H9 (cell line): ENCODE results near the gene C11orf91. TPM values are rescaled to one million over a fixed set of nuclear protein-coding genes. Genes with fewer than 3 reads are reported as not detected.

Source experiments
- DNase-seq: peaks from one replicate; pipeline ENCODE4 v3.0.0-alpha.2; 2017
- H2AFZ ChIP-seq: one replicate; pipeline ENCODE4 v1.6.1; 2013; ENCODE audit warnings: mild to moderate bottlenecking, low read length, control low read depth, moderate library complexity
- H2AK5ac ChIP-seq: 2 replicates; pipeline ENCODE4 v1.6.1; 2013; ENCODE audit warnings: low read length, control low read depth, mixed read lengths; ENCODE audit not compliant: insufficient read length
- H2BK120ac ChIP-seq: one replicate; pipeline ENCODE4 v1.6.1; 2013; ENCODE audit warnings: low read depth, mild to moderate bottlenecking, low read length, control low read depth, inconsistent platforms; ENCODE audit not compliant: poor library complexity, severe bottlenecking
- H2BK12ac ChIP-seq: 2 replicates; pipeline ENCODE4 v1.6.1; 2013; ENCODE audit warnings: low read length, control low read depth, mixed read lengths, low read depth; ENCODE audit not compliant: insufficient read length
- H2BK15ac ChIP-seq: 2 replicates; pipeline ENCODE4 v1.6.1; 2013; ENCODE audit warnings: low read depth, low read length, control low read depth
- H2BK20ac ChIP-seq: one replicate; pipeline ENCODE4 v1.6.1; 2013; ENCODE audit warnings: low read depth, mild to moderate bottlenecking, low read length, control low read depth, inconsistent platforms; ENCODE audit not compliant: poor library complexity, severe bottlenecking
- H2BK5ac ChIP-seq: 2 replicates; pipeline ENCODE4 v1.6.1; 2013; ENCODE audit warnings: low read length, control low read depth, mixed read lengths; ENCODE audit not compliant: insufficient read length
- H3K14ac ChIP-seq: 2 replicates; pipeline ENCODE4 v1.6.1; 2013; ENCODE audit warnings: low read length, control low read depth; ENCODE audit not compliant: insufficient read depth
- H3K18ac ChIP-seq: 2 replicates; pipeline ENCODE4 v1.6.1; 2013; ENCODE audit warnings: low read depth, mild to moderate bottlenecking, mixed read lengths, low read length, control low read depth; ENCODE audit not compliant: insufficient read length
- H3K23ac ChIP-seq: 2 replicates; pipeline ENCODE4 v1.6.1; 2013; ENCODE audit warnings: low read length, control low read depth, mixed read lengths, low read depth; ENCODE audit not compliant: insufficient read length
- H3K23me2 ChIP-seq: 2 replicates; pipeline ENCODE4 v1.6.1; 2013; ENCODE audit warnings: low read depth, mild to moderate bottlenecking, mixed read lengths, low read length, control low read depth; ENCODE audit not compliant: insufficient read length, poor library complexity, severe bottlenecking
- H3K27ac ChIP-seq: 2 replicates; pipeline ENCODE4 v1.5.1; 2013; ENCODE audit warnings: low read length, control low read depth, mixed read lengths, low read depth; ENCODE audit not compliant: insufficient read length
- H3K27me3 ChIP-seq: 2 replicates; pipeline ENCODE4 v1.6.1; 2013; ENCODE audit warnings: low read length, control low read depth, inconsistent platforms; ENCODE audit not compliant: insufficient read depth
- H3K4ac ChIP-seq: 2 replicates; pipeline ENCODE4 v1.6.1; 2013; ENCODE audit warnings: low read depth, mild to moderate bottlenecking, control low read depth, inconsistent platforms, low read length, moderate library complexity
- H3K4me1 ChIP-seq: 2 replicates; pipeline ENCODE4 v1.6.1; 2013; ENCODE audit warnings: low read length, control low read depth, inconsistent platforms; ENCODE audit not compliant: insufficient read depth
- H3K4me2 ChIP-seq: 2 replicates; pipeline ENCODE4 v1.6.1; 2013; ENCODE audit warnings: low read length, control low read depth, mixed read lengths; ENCODE audit not compliant: insufficient read length, insufficient read depth
- H3K56ac ChIP-seq: 2 replicates; pipeline ENCODE4 v1.6.1; 2013; ENCODE audit warnings: low read depth, mild to moderate bottlenecking, mixed read lengths, low read length, control low read depth; ENCODE audit not compliant: insufficient read length
- H3K79me1 ChIP-seq: 2 replicates; pipeline ENCODE4 v1.6.1; 2013; ENCODE audit warnings: low read depth, mild to moderate bottlenecking, moderate library complexity, low read length, control low read depth, inconsistent platforms; ENCODE audit not compliant: insufficient read depth, poor library complexity, severe bottlenecking
- H3K79me2 ChIP-seq: 2 replicates; pipeline ENCODE4 v1.6.1; 2013; ENCODE audit warnings: low read length, control low read depth, inconsistent platforms; ENCODE audit not compliant: insufficient read depth
- H3K9ac ChIP-seq: 2 replicates; pipeline ENCODE4 v1.6.1; 2013; ENCODE audit warnings: low read length, control low read depth, mixed read lengths; ENCODE audit not compliant: insufficient read length; ENCODE audit errors: extremely low read depth
- H3K9me3 ChIP-seq: one replicate; pipeline ENCODE4 v1.6.1; 2013; ENCODE audit warnings: low read depth, low read length, inconsistent platforms; ENCODE audit not compliant: control insufficient read depth
- H3T11ph ChIP-seq: one replicate; pipeline ENCODE4 v1.6.1; 2013; ENCODE audit warnings: mild to moderate bottlenecking, low read length, control low read depth, inconsistent platforms
- H4K20me1 ChIP-seq: one replicate; pipeline ENCODE4 v1.6.1; 2013; ENCODE audit not compliant: control insufficient read depth, insufficient read length, insufficient read depth
- H4K5ac ChIP-seq: 2 replicates; pipeline ENCODE4 v1.6.1; 2013; ENCODE audit warnings: low read depth, mild to moderate bottlenecking, mixed read lengths, low read length, control low read depth; ENCODE audit not compliant: insufficient read length
- H4K8ac ChIP-seq: replicated peaks from 2 replicates; pipeline ENCODE4 v1.6.1; 2013; ENCODE audit warnings: low read length, control low read depth, mixed read lengths, low read depth; ENCODE audit not compliant: insufficient read length
- H4K91ac ChIP-seq: 2 replicates; pipeline ENCODE4 v1.6.1; 2013; ENCODE audit warnings: low read depth, mild to moderate bottlenecking, moderate library complexity, mixed read lengths, low read length, control low read depth; ENCODE audit not compliant: insufficient read length
- H3K27ac Mint-ChIP-seq, 3 experiments: 2 replicates in 2 of 3; 3 replicates in 1 of 3; pipeline ENCODE4 v1.8.0; 2020 to 2021; ENCODE audit warnings: mixed read lengths in 3 of 3, mild to moderate bottlenecking in 1 of 3, moderate library complexity in 1 of 3
- H3K27me3 Mint-ChIP-seq: 2 replicates; pipeline ENCODE4 v1.8.0; 2021; ENCODE audit warnings: low read depth, mild to moderate bottlenecking, moderate library complexity, mixed read lengths
- H3K36me3 Mint-ChIP-seq, 3 experiments: 2 replicates in 2 of 3; 3 replicates in 1 of 3; pipeline ENCODE4 v1.8.0; 2020 to 2021; ENCODE audit warnings: low read depth in 3 of 3, mixed read lengths in 3 of 3; ENCODE audit not compliant: insufficient read depth in 1 of 3
- H3K4me1 Mint-ChIP-seq, 2 experiments: 2 replicates each; pipeline ENCODE4 v1.8.0; 2020; ENCODE audit warnings: mixed read lengths in 2 of 2
- H3K4me3 Mint-ChIP-seq, 2 experiments: 2 replicates in 1 of 2; 3 replicates in 1 of 2; pipeline ENCODE4 v1.8.0; 2020 to 2021; ENCODE audit warnings: mild to moderate bottlenecking in 2 of 2, mixed read lengths in 2 of 2, moderate library complexity in 1 of 2
- H3K9me3 Mint-ChIP-seq, 2 experiments: 2 replicates in 1 of 2; 3 replicates in 1 of 2; pipeline ENCODE4 v1.8.0; 2020; ENCODE audit warnings: mild to moderate bottlenecking in 2 of 2, mixed read lengths in 2 of 2, moderate library complexity in 1 of 2
- CTCF ChIP-seq: fragments of 200-600 bp; sonication (generic); conservative IDR thresholded peaks from 3 replicates; pipeline ENCODE4 v1.8.0; 2021; ENCODE audit warnings: antibody characterized with exemption, mild to moderate bottlenecking
- WGBS: extraction: QIAGEN DNeasy Blood & Tissue Kit; methylation state at CpG from one replicate; pipeline ENCODE4 v1.1.7; 2013; ENCODE audit warnings: missing lambda C conversion rate, low lambda C conversion rate, mixed read lengths; ENCODE audit not compliant: insufficient read length; ENCODE audit errors: extremely low coverage; 5-methylcytosine and 5-hydroxymethylcytosine counted together
- total RNA-seq: library from RNA; stranded (reverse); gene quantifications from 2 replicates; pipeline ENCODE4 v1.2.1, GENCODE V29; 2021

The C11orf91 gene
- total RNA-seq, 1 experiment from 2014 or later = not detected

GRCh38 chr11:33725496-33725895 lies 24.9 kb upstream of the C11orf91 start:
- no CpG with 5 or more reads among the region's 5 CpGs for WGBS

More at GRCh38 chr11:33725496-33725895, 24.9 kb upstream of the C11orf91 start:
- peaks cover 3% of the 10 kb centered on the region; the same call in 1 of the 2 replicates for H3K4me1 ChIP-seq
- no peak overlapping the region for H2BK120ac ChIP-seq
- no peak for TF ChIP-seq CTCF
- no peak overlapping the region for H3K27ac ChIP-seq
- H2AK5ac ChIP-seq = no peak overlapping the region
- H2BK5ac ChIP-seq = no peak overlapping the region
- H3K18ac ChIP-seq = no peak overlapping the region
- H3K9ac ChIP-seq = no peak overlapping the region
- no peaks in the 10 kb centered on the region for H3K27me3 ChIP-seq
- H4K91ac ChIP-seq = no peak overlapping the region
- H3K4me2 ChIP-seq = no peak overlapping the region
- Mint-ChIP-seq H3K27ac (no peak overlapping the region), H3K9me3 (peaks cover 3 to 4% of the 10 kb centered on the region in 2 experiments; a peak in 2 of 5 replicates), H3K27me3 (no peaks in the 10 kb centered on the region), H3K36me3 (peaks cover 7 to 24% (median 9%) of the 10 kb centered on the region in 3 experiments; a peak in 6 of 7 replicates), H3K4me1 (peaks cover 16 to 20% of the 10 kb centered on the region in 2 experiments), H3K4me3 (no peak overlapping the region)
- H4K20me1 ChIP-seq = no peaks in the 10 kb centered on the region
- H2AFZ ChIP-seq = no peak overlapping the region
- DNase-seq = no peak
- no peak overlapping the region for H4K5ac ChIP-seq
- H3K23me2 ChIP-seq = no peaks in the 10 kb centered on the region
- no peaks in the 10 kb centered on the region; the same call in 1 of the 2 replicates for H3K79me2 ChIP-seq
- H3K14ac ChIP-seq = no peak overlapping the region
- no peak overlapping the region for H3K23ac ChIP-seq
- H3K79me1 ChIP-seq = no peaks in the 10 kb centered on the region
- H3K4ac ChIP-seq = no peak overlapping the region
- H3K56ac ChIP-seq = no peak overlapping the region
- H3K9me3 ChIP-seq = no peaks in the 10 kb centered on the region
- H2BK15ac ChIP-seq = no peak overlapping the region
- no peak overlapping the region for H3T11ph ChIP-seq
- no peak overlapping the region for H4K8ac ChIP-seq
- no peak overlapping the region for H2BK12ac ChIP-seq
- no peak overlapping the region for H2BK20ac ChIP-seq
